ENCODE data around the gene IL18BP.

IL18BP gene

GRCh38 chr11:71995726-71996291 lies 2.9 kb upstream of the IL18BP start:
- no peak overlapping the region for H3K4me3 ChIP-seq (ENCODE audit: low read depth in 1 of 2, low read length in 1 of 2)
- peaks cover 32 to 37% of the 10 kb centered on the region in 2 experiments for H3K4me1 ChIP-seq (ENCODE audit: control insufficient read depth in 1 of 2, insufficient read depth in 1 of 2, low read depth in 1 of 2, low read length in 1 of 2)
- peaks cover under 1% of the 10 kb centered on the region for H3K36me3 ChIP-seq
- TF ChIP-seq, protein P1, sequence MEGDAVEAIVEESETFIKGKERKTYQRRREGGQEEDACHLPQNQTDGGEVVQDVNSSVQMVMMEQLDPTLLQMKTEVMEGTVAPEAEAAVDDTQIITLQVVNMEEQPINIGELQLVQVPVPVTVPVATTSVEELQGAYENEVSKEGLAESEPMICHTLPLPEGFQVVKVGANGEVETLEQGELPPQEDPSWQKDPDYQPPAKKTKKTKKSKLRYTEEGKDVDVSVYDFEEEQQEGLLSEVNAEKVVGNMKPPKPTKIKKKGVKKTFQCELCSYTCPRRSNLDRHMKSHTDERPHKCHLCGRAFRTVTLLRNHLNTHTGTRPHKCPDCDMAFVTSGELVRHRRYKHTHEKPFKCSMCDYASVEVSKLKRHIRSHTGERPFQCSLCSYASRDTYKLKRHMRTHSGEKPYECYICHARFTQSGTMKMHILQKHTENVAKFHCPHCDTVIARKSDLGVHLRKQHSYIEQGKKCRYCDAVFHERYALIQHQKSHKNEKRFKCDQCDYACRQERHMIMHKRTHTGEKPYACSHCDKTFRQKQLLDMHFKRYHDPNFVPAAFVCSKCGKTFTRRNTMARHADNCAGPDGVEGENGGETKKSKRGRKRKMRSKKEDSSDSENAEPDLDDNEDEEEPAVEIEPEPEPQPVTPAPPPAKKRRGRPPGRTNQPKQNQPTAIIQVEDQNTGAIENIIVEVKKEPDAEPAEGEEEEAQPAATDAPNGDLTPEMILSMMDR (IDR thresholded peaks at IDR 0.05): no peak
- peak overlapping the region; percentile 91 for H3K27ac ChIP-seq
- no peaks in the 10 kb centered on the region for H3K27me3 ChIP-seq
- no peaks in the 10 kb centered on the region for H3K9me3 ChIP-seq

- no peaks in the 10 kb centered on the region for H3K9me3 ChIP-seq
- TF ChIP-seq, protein P1 (IDR thresholded peaks at IDR 0.05): no peak
- H3K27ac ChIP-seq: peak overlapping the region; percentile 91
- H3K4me3 ChIP-seq (ENCODE audit: low read depth in 1 of 2, low read length in 1 of 2): no peak overlapping the region
- no peaks in the 10 kb centered on the region for H3K27me3 ChIP-seq
- peaks cover 32 to 34% of the 10 kb centered on the region in 2 experiments for H3K4me1 ChIP-seq (ENCODE audit: control insufficient read depth in 1 of 2, insufficient read depth in 1 of 2, low read depth in 1 of 2, low read length in 1 of 2)
- peaks cover 8% of the 10 kb centered on the region for H3K36me3 ChIP-seq
These were observed 2.2 kb upstream of the IL18BP start for GRCh38 chr11:71996517-71996916.

DNA sequence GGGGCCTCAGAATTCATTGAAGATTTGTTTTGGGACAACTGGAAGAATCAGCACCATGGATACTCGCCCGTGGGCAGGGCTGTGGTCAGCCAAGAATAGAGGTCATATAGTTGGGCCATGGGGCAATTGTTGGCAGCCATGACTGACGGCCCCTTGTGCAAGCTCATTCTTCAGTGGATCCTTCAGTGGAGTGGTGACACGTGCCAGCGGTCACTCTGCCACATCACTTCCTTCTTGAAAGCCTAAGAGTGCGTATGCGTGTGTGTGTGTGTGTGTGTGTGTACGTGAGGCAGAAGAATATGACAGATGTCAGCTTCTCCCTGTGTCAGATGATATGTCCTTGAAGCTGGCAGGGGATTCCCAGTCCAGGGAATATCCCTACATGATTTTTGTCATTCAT lies 1.8 kb upstream of the IL18BP start:
- H3K27ac ChIP-seq: peak overlapping the region; percentile 91
- H3K4me3 ChIP-seq (ENCODE audit: low read depth in 1 of 2, low read length in 1 of 2): no peak overlapping the region
- H3K9me3 ChIP-seq: no peaks in the 10 kb centered on the region
- peaks cover 32 to 34% of the 10 kb centered on the region in 2 experiments for H3K4me1 ChIP-seq (ENCODE audit: control insufficient read depth in 1 of 2, insufficient read depth in 1 of 2, low read depth in 1 of 2, low read length in 1 of 2)
- H3K27me3 ChIP-seq: no peaks in the 10 kb centered on the region
- peaks cover 12% of the 10 kb centered on the region for H3K36me3 ChIP-seq
- TF ChIP-seq, protein P1 (IDR thresholded peaks at IDR 0.05): no peak

GRCh38 chr11:71997594-71997993 lies 1.1 kb upstream of the IL18BP start:
- Histone ChIP-seq H3K4me1 (ENCODE audit: control insufficient read depth in 1 of 2, insufficient read depth in 1 of 2, low read depth in 1 of 2, low read length in 1 of 2) (peaks cover 32 to 34% of the 10 kb centered on the region in 2 experiments), H3K36me3 (peaks cover 19% of the 10 kb centered on the region)
- TF ChIP-seq, protein P1 (IDR thresholded peaks at IDR 0.05): no peak

GRCh38 chr11:71998061-71998460 lies 648 bp upstream of the IL18BP start:
- Histone ChIP-seq H3K4me1 (ENCODE audit: control insufficient read depth in 1 of 2, insufficient read depth in 1 of 2, low read depth in 1 of 2, low read length in 1 of 2) (peaks cover 32 to 34% of the 10 kb centered on the region in 2 experiments), H3K27ac (peak overlapping the region; percentile 91), H3K4me3 (ENCODE audit: low read depth in 1 of 2, low read length in 1 of 2) (peak overlapping the region in 1 of 2 experiments; percentile 0), H3K36me3 (peaks cover 23% of the 10 kb centered on the region), H3K27me3 (no peaks in the 10 kb centered on the region), H3K9me3 (no peaks in the 10 kb centered on the region)
- TF ChIP-seq, protein P1 (IDR thresholded peaks at IDR 0.05): no peak

More at GRCh38 chr11:71997594-71997993, 1.1 kb upstream of the IL18BP start:
- Histone ChIP-seq H3K9me3 (no peaks in the 10 kb centered on the region), H3K27me3 (no peaks in the 10 kb centered on the region), H3K4me3 (ENCODE audit: low read depth in 1 of 2, low read length in 1 of 2) (no peak overlapping the region), H3K27ac (peak overlapping the region; percentile 91)

All from neutrophil (primary cell).